ENCODE measurements around the gene BTAF1. TPM values are rescaled to one million over a fixed set of nuclear protein-coding genes. Genes with fewer than 3 reads are reported as not detected.

Gene BTAF1
- total RNA-seq, 1 experiment from 2014 or later = 45.2 TPM

- H3K14ac ChIP-seq (ENCODE audit: insufficient read depth, low read length) = no peak overlapping the region
- H3K79me2 ChIP-seq (ENCODE audit: insufficient read depth, low read length) = no peaks in the 10 kb centered on the region
- H3K27ac ChIP-seq (ENCODE audit: insufficient read length, low read depth, low read length) = no peak overlapping the region
- WGBS (ENCODE audit: extremely low coverage, insufficient read length, low lambda C conversion rate) = 100% methylated on average over 1 of the region's 2 CpGs
- H3K4me1 ChIP-seq (ENCODE audit: insufficient read depth, low read length) = no peaks in the 10 kb centered on the region
- H2BK5ac ChIP-seq (ENCODE audit: insufficient read length, low read length) = no peak overlapping the region
- H3K79me1 ChIP-seq (ENCODE audit: insufficient read depth, low read depth, low read length, poor library complexity, severe bottlenecking) = no peaks in the 10 kb centered on the region
- no peak overlapping the region for H4K8ac ChIP-seq (replicated peaks; ENCODE audit: insufficient read length, low read depth, low read length)
- no peak overlapping the region for H3K27ac Mint-ChIP-seq
- H3K23me2 ChIP-seq (ENCODE audit: insufficient read length, low read depth, low read length, poor library complexity, severe bottlenecking) = no peaks in the 10 kb centered on the region
- H2BK20ac ChIP-seq (ENCODE audit: low read depth, low read length, poor library complexity, severe bottlenecking) = no peak overlapping the region
- H3K27me3 Mint-ChIP-seq (ENCODE audit: low read depth) = no peaks in the 10 kb centered on the region
- H2AFZ ChIP-seq (ENCODE audit: low read length) = no peak overlapping the region
- no peaks in the 10 kb centered on the region for H4K20me1 ChIP-seq (ENCODE audit: control insufficient read depth, insufficient read depth, insufficient read length)
- H4K91ac ChIP-seq (ENCODE audit: insufficient read length, low read depth, low read length) = no peak overlapping the region
- H3T11ph ChIP-seq (ENCODE audit: low read length) = no peak overlapping the region
- no peak overlapping the region for H4K5ac ChIP-seq (ENCODE audit: insufficient read length, low read depth, low read length)
- no peak for TF ChIP-seq CTCF (conservative IDR thresholded peaks at IDR 0.05)
- no peak overlapping the region for H2AK5ac ChIP-seq (ENCODE audit: insufficient read length, low read length)
- H3K9ac ChIP-seq (ENCODE audit: extremely low read depth, insufficient read length, low read length) = no peak overlapping the region
- H3K27me3 ChIP-seq (ENCODE audit: insufficient read depth, low read length) = no peaks in the 10 kb centered on the region
- peaks cover 18 to 70% (median 52%) of the 10 kb centered on the region in 3 experiments for H3K36me3 Mint-ChIP-seq (ENCODE audit: insufficient read depth in 1 of 3, low read depth in 3 of 3)
- H3K4me3 Mint-ChIP-seq = no peak overlapping the region
- H2BK12ac ChIP-seq (ENCODE audit: insufficient read length, low read depth, low read length) = no peak overlapping the region
- H2BK15ac ChIP-seq (ENCODE audit: low read depth, low read length) = no peak overlapping the region
- H3K4me2 ChIP-seq (ENCODE audit: insufficient read depth, insufficient read length, low read length) = no peak overlapping the region
- H3K4me1 Mint-ChIP-seq = no peaks in the 10 kb centered on the region
- no peak for DNase-seq
- no peak overlapping the region for H3K4ac ChIP-seq (ENCODE audit: low read depth, low read length)
- H2BK120ac ChIP-seq (ENCODE audit: low read depth, low read length, poor library complexity, severe bottlenecking) = no peak overlapping the region
- no peak overlapping the region for H3K18ac ChIP-seq (ENCODE audit: insufficient read length, low read depth, low read length)
- H3K56ac ChIP-seq (ENCODE audit: insufficient read length, low read depth, low read length) = no peak overlapping the region
- no peak overlapping the region for H3K23ac ChIP-seq (ENCODE audit: insufficient read length, low read depth, low read length)
- H3K9me3 ChIP-seq (ENCODE audit: control insufficient read depth, low read depth, low read length) = no peaks in the 10 kb centered on the region
- H3K9me3 Mint-ChIP-seq = no peaks in the 10 kb centered on the region
Measured at GRCh38 chr10:92011560-92012214, 88.1 kb downstream of the BTAF1 start.
